ENCODE results near the gene RINL.

Gene RINL

GRCh38 chr19:38853214-38853613, 24.9 kb downstream of the RINL start:
- Mint-ChIP-seq H3K27me3 (no peaks in the 10 kb centered on the region), H3K9me3 (no peaks in the 10 kb centered on the region), H3K27ac (peak overlapping the region; percentile 99), H3K4me3 (peak overlapping the region; percentile 91 to 98), H3K36me3 (peaks cover 20 to 34% of the 10 kb centered on the region in 2 donors), H3K4me1 (peaks cover 33 to 47% of the 10 kb centered on the region in 2 donors)
- DNase-seq (no peak), ATAC-seq (replicated peaks) (no peak)

GRCh38 chr19:38852231-38853044, 25.6 kb downstream of the RINL start:
- Mint-ChIP-seq H3K4me3 (peak overlapping the region; percentile 91 to 98), H3K9me3 (no peaks in the 10 kb centered on the region), H3K4me1 (peaks cover 30 to 47% of the 10 kb centered on the region in 2 donors), H3K27me3 (no peaks in the 10 kb centered on the region), H3K36me3 (peaks cover 25 to 41% of the 10 kb centered on the region in 2 donors), H3K27ac (peak overlapping the region; percentile 99)
- peak in 1 of 2 donors; percentile 3 for ATAC-seq (replicated peaks)
- DNase-seq, result peak; percentile 47

GRCh38 chr19:38851622-38852230, 26.3 kb downstream of the RINL start:
- Mint-ChIP-seq H3K4me3 (peak overlapping the region; percentile 98), H3K27ac (peak overlapping the region; percentile 100), H3K36me3 (peaks cover 27 to 46% of the 10 kb centered on the region in 2 donors), H3K9me3 (no peaks in the 10 kb centered on the region), H3K27me3 (no peaks in the 10 kb centered on the region), H3K4me1 (peaks cover 29 to 47% of the 10 kb centered on the region in 2 donors)
- ATAC-seq (replicated peaks) (peak; percentile 17 to 30), DNase-seq (peak; percentile 90)

GRCh38 chr19:38850976-38851621, 27.0 kb downstream of the RINL start:
- peak overlapping the region; percentile 100 for H3K27ac Mint-ChIP-seq
- peaks cover 25 to 45% of the 10 kb centered on the region in 2 donors for H3K36me3 Mint-ChIP-seq
- peak overlapping the region; percentile 89 to 98 for H3K4me3 Mint-ChIP-seq
- no peaks in the 10 kb centered on the region for H3K27me3 Mint-ChIP-seq
- ATAC-seq (replicated peaks) (no peak), DNase-seq (peak; percentile 47)
- peaks cover 25 to 45% of the 10 kb centered on the region in 2 donors for H3K4me1 Mint-ChIP-seq
- H3K9me3 Mint-ChIP-seq, result no peaks in the 10 kb centered on the region

- Mint-ChIP-seq H3K9me3 (no peaks in the 10 kb centered on the region), H3K36me3 (peaks cover 31 to 51% of the 10 kb centered on the region in 2 donors), H3K27ac (peak overlapping the region; percentile 100), H3K27me3 (no peaks in the 10 kb centered on the region), H3K4me1 (peaks cover 29 to 50% of the 10 kb centered on the region in 2 donors), H3K4me3 (peak overlapping the region; percentile 89 to 98)
- no peak for DNase-seq
- peak; percentile 78 to 79 for ATAC-seq (replicated peaks)
Measured at GRCh38 chr19:38850436-38850975, 27.6 kb downstream of the RINL start.

GRCh38 chr19:38849860-38850435, 28.1 kb downstream of the RINL start, which contains the start of gene HNRNPL:
Gene HNRNPL, minus strand, starts transcription at chr19:38849986. Its CDS starts 20 bp downstream, at chr19:38849966.
- H3K27me3 Mint-ChIP-seq, result no peaks in the 10 kb centered on the region
- H3K27ac Mint-ChIP-seq, result peak within 1 kb of the TSS; percentile 100
- H3K36me3 Mint-ChIP-seq, result peaks cover 34 to 55% of the 10 kb centered on the region in 2 donors
- H3K9me3 Mint-ChIP-seq, result no peaks in the 10 kb centered on the region
- ATAC-seq (replicated peaks) (peak; percentile 60 to 69), DNase-seq (peak; percentile 99)
- peak within 1 kb of the TSS; percentile 89 to 98 for H3K4me3 Mint-ChIP-seq
- peaks cover 32 to 55% of the 10 kb centered on the region in 2 donors for H3K4me1 Mint-ChIP-seq

- DNase-seq (peak; percentile 96), ATAC-seq (replicated peaks) (peak; percentile 19 to 35)
- Mint-ChIP-seq H3K36me3 (peaks cover 36 to 59% of the 10 kb centered on the region in 2 donors), H3K27ac (peak overlapping the region; percentile 100), H3K4me1 (peaks cover 35 to 60% of the 10 kb centered on the region in 2 donors), H3K27me3 (no peaks in the 10 kb centered on the region), H3K4me3 (peak overlapping the region; percentile 89 to 98), H3K9me3 (no peaks in the 10 kb centered on the region)
Measured at GRCh38 chr19:38849147-38849859, 28.8 kb downstream of the RINL start.

GRCh38 chr19:38848299-38849146, 29.6 kb downstream of the RINL start:
- Mint-ChIP-seq H3K27me3 (no peaks in the 10 kb centered on the region), H3K4me1 (peaks cover 42 to 68% of the 10 kb centered on the region in 2 donors), H3K4me3 (peak overlapping the region; percentile 89 to 98), H3K9me3 (no peaks in the 10 kb centered on the region), H3K36me3 (peaks cover 44 to 67% of the 10 kb centered on the region in 2 donors), H3K27ac (peak overlapping the region; percentile 100)
- DNase-seq, result no peak
- no peak for ATAC-seq (replicated peaks)

- H3K27ac Mint-ChIP-seq, result peak overlapping the region; percentile 86
- no peak overlapping the region for H3K4me3 Mint-ChIP-seq
- peaks cover 49 to 69% of the 10 kb centered on the region in 2 donors for H3K4me1 Mint-ChIP-seq
- no peaks in the 10 kb centered on the region for H3K27me3 Mint-ChIP-seq
- peaks cover 56 to 74% of the 10 kb centered on the region in 2 donors for H3K36me3 Mint-ChIP-seq
- H3K9me3 Mint-ChIP-seq, result no peaks in the 10 kb centered on the region
- ATAC-seq (replicated peaks) (no peak), DNase-seq (no peak)
Measured at GRCh38 chr19:38846097-38846496, 32.0 kb downstream of the RINL start.

- Mint-ChIP-seq H3K27me3 (no peaks in the 10 kb centered on the region), H3K9me3 (no peaks in the 10 kb centered on the region), H3K36me3 (peaks cover 61 to 76% of the 10 kb centered on the region in 2 donors), H3K4me1 (peaks cover 49 to 75% of the 10 kb centered on the region in 2 donors), H3K27ac (peak overlapping the region; percentile 86), H3K4me3 (peak overlapping the region; percentile 20 to 56)
- DNase-seq (no peak), ATAC-seq (replicated peaks) (no peak)
Measured at GRCh38 chr19:38845374-38846024, 32.6 kb downstream of the RINL start.

GRCh38 chr19:38844093-38844686, 33.9 kb downstream of the RINL start:
- Mint-ChIP-seq H3K36me3 (peaks cover 66 to 84% of the 10 kb centered on the region in 2 donors), H3K27me3 (no peaks in the 10 kb centered on the region)
- no peak for ATAC-seq (replicated peaks)

More at GRCh38 chr19:38844093-38844686, 33.9 kb downstream of the RINL start:
- H3K27ac Mint-ChIP-seq, result peak overlapping the region; percentile 80
- no peaks in the 10 kb centered on the region for H3K9me3 Mint-ChIP-seq
- peak overlapping the region in 1 of 2 donors; percentile 25 for H3K4me3 Mint-ChIP-seq
- H3K4me1 Mint-ChIP-seq, result peaks cover 51 to 85% of the 10 kb centered on the region in 2 donors
- DNase-seq, result no peak

Measured in stimulated activated naive B cell treated with anti-CD40 and anti-IgM and Interleukin-4, amounts not matched to agents 10 μg/mL and 1 μg/mL and 100 μg/mL, for 72 hours (primary cell).